ENCODE results near the gene CACNA2D3.

DNA sequence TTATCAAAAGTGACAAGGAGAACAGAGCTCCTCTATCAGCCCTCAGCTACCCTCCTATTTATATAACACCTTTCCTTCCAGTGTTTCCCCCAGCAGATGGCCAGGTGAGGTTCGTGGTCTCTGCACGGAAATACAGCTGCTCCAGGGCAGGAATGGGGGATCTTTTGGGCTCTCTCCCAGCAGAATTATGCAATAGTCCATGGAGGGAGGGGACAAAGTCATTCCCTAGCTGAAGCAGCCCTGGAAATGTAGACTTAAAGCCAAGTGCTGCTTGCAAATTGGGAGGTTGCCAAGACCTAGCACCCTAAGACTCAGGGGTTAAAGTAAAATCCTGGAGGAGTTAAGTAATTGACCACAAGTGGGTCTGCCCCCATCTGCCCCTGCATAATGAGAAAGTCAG, 549.2 kb downstream of the CACNA2D3 start:
- TF ChIP-seq GATA3 (IDR thresholded peaks at IDR 0.05; ENCODE audit: low read depth, low read length) (no peak), GATA2 (IDR thresholded peaks at IDR 0.05; ENCODE audit: low read depth, low read length) (no peak)
